DMS153 treated with DMSO at 0.1 percent for 48 hours (cell line): ENCODE results near the gene SLAMF7.
A peak's percentile ranks its signal among the peaks of the same experiment; 100 is the strongest.
"Not testable (repeated sequence)": the region's sequence is repeated elsewhere in the genome, so short reads cannot be mapped to it uniquely, and the experiment has no call there.

Experiments used
- DNase-seq: peaks from one replicate; lab custom pipeline; 2025; ENCODE audit not compliant: unreplicated experiment; lab: John Stamatoyannopoulos, UW

The SLAMF7 gene

DNA sequence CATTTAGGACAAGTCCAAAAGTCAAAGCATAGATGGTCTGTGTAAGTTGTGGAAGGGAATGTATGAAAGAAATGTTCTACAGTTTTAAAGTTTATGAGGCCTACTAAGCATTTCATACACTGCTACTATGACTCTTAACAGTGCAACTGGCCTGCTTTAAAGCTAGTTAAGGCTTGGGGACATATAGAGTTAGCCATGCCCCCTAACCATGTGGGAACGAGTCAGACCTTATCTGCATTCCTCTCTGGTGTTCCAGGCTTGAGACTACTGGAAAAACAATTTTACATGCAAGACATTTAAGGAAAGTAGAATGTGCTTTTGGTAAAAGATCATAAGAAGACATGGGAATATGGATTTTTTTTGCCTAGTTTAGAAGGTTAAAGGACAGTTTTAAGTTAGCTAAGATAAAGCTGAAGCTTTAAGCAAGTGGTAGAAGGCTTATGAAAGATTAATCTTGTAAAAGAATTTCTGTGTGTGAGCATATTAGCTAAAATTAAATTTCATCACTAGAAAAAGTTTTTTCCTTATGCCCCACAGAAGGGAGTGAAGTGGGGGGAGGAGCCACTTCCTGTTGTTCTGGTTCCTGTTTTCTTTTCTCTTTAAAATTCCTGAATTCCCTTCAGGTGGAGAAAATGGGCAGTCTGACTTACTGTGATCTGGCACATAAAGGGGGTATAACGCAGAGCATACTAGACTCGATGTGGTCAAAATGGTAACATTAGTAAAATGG lies 18.5 kb upstream of the SLAMF7 start:
- no peak for DNase-seq

DNA sequence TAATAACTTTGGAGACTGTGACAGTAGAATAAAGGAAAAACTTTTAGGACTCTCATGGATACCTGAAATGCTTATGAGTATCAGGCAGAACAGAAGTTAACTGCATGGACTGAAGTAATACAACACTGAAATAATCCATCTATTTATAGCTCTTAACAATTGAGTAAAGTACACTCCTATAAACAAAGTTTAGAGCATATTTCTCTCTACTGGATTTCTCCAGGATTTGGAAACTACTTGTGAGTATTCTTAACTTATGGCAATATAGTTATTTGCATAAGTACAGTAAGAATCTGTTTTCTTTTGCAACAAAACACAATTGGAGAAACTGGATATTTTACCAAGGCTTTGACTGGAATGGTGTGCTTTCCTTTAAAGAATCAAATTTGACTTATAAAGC lies 17.6 kb upstream of the SLAMF7 start:
- no peak for DNase-seq

DNA sequence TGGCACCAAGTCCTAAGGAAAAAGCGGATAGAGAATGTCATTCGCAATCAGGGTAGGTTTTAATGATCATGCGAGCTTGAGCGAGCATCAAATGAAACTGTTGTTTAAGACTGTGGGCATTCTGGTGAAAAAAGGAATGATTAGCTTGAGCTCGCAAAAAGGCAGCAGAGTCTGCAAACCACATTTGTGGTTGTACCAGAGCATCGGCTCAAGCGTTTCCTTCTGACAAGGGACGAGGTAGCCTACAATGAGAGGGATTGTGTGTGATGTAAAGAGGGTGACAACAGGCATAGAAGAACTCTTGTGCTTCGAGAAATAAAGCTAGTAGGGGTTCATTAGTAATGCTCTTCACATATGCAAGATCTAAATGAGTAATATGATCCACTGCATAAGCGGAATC lies 16.3 kb upstream of the SLAMF7 start:
- no peak for DNase-seq

DNA sequence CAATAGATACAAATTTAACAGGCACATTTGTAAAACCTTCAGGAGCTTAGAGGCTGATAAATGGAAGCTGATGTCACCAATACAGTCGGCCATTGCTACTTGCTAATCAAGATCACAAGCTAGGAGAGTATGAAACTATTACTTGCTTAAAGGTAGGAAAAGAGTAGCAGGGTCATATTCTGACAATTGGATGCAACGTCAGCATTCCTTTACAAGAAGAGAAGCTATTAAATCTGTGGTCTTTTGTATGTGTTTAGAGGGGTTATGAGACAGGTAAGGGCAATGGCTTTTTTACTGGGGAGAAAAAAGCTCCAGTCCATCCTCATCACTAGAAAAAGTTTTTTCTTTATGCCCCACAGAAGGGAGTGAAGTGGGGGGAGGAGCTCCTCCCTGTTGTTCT lies 15.7 kb upstream of the SLAMF7 start:
- DNase-seq, result no peak

DNA sequence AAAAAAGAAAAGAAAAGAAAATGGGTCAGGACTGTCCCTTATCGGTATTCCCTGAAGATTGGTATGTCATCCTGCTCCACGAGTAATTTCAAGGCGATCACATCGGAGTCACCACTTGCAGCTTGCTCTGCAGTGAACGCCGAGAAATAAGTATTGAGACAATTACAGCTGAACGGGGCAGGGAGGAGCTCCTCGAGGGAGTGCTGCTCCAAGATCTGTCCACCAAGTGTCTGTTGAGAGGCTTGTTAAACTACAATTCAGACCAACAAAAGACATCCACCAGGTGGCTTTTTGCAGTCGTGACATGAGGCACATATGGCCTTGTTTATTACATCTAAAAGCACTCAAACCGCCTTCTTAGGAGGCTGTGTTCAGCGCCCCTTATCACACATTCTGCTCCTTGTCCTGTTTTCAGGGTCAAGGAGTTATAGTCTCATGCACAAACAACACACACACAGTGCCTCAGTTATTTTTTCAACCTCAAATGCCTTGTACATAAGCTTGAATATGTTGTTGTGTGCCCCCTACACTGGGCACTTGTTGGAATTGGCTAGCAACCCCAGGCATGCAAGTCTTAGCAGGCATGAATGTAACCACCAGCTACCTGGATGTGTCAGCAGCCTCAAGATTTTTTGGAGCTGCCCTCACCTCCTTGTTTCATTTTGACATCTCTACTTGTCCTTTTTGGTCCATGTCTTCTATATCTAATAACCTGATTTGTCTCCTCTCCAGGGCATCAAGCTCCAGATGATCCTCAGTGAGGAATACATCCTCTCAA lies 14.4 kb upstream of the SLAMF7 start:
- no peak for DNase-seq

DNA sequence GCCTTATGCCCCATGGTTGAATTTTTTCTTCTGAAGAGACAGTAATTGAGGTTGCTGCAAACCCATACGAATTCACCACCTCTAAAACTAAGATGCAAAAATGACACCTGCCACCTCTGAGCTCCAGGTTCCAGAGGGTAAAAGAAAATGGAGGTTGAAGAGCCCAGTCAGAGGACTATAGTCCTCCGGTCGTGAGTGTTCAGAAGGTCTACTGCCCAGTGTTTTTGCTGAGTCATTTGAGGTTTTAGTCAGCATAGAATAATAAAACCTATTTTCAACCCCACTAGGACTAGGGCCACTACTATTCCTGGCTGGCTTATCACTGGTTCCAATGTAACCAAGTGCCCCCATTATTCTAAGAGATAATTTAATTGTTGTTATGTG lies 12.9 kb upstream of the SLAMF7 start:
- no peak for DNase-seq

DNA sequence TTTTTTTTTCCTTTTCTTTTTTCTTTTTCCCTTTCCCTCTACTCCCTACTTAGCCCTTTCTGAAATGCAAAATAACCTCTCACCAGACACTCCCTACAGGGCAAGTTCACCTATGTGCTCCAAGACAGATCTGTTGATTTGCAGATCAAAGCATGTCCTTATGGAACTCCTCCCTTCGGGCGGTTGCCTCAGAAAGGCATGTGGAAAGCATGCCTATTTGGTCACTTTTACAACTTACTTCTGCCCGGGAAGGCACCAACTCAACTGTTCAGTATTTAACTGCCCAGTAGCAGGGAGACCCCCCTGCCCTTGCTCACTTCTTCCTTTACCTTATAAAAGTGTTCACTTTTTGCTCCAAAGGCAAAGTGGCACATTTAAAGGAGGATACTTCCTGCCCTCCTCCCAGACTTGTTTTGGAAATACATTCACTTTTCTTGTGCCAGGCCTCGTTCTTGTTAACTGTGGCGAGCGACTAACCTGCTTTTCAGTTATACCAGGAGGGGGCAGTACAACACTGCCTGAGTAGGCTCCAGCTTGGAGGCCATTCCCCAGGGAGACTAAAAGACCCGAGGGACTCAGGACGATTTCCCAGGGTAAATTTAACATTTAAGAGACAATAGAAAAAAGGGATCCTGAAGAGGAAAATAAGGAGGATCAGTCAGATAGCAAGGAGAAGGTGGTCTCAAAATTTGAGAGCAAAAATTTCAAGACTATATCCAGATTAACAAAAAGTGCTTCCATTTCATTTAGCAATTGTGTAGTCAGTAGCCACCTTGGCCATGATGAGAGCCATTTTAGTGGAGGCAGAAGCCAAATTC lies 12.3 kb upstream of the SLAMF7 start:
- DNase-seq, result peak; percentile 79

DNA sequence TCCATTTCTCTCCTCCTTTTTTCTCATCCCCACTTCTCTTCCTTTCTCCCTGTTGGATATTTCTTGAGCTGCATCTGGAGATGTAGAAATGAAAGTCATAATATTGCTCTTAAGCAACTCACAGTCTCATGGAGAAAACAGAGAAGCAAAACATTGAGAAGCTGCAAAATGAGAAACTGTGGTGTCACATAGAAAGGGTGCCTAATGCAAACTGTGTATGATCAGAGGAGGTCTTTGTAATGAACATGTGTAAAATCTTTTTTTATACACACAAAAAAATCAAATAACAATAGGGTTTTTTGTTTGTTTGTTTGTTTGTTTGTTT lies 11.8 kb upstream of the SLAMF7 start:
- DNase-seq, result no peak

DNA sequence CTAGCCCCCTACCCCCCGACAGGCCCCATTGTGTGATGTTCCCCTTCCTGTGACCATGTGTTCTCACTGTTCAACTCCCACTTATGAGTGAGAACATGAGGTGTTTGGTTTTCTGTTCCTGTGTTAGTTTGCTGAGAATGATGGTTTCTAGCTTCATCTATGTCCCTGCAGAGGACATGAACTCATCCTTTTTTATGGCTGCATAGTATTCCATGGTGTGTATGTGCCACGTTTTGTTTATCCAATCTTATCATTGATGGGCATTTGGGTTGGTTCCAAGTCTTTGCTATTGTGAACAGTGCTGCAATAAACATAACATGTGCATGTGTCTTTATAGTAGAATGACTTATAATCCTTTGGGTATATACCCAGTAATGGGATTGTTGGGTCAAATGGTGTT lies 7.5 kb upstream of the SLAMF7 start:
- not testable (repeated sequence) for DNase-seq

DNA sequence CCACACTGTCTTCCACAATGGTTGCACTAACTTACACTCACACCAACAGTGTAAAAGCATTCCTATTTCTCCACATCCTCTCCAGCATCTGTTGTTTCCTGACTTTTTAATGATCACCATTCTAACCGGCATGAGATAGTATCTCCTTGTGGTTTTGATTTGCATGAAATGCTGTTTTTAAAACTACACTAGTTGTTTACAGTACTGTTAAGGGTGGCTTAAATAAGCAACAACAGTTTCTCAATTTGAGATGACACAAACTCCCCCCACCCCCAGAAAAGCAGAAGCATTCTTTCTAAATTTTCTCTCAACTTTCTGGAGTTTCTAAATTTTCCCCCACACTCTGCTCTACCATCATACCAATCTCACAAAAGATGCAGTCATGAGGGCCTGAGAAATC lies 7.1 kb upstream of the SLAMF7 start:
- no peak for DNase-seq

DNA sequence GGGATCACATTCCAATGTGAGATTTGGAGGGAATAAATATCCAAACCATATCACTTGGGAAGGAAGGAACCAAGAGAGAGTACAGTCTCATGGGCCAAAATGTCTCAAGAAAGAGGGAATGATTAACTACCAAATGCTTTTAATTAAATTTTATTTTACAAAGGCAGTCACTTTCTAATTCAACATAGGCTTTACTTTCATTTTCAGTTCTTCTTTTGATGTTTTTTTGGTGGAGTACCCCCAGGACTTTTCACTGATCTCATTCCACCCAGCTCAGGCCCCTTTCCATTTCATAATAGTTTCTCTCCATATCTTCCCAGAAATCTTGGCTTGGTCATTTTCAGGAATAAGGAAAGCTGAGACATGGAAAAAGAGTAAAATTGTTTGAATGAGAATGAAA lies 5.1 kb upstream of the SLAMF7 start:
- DNase-seq, result no peak

DNA sequence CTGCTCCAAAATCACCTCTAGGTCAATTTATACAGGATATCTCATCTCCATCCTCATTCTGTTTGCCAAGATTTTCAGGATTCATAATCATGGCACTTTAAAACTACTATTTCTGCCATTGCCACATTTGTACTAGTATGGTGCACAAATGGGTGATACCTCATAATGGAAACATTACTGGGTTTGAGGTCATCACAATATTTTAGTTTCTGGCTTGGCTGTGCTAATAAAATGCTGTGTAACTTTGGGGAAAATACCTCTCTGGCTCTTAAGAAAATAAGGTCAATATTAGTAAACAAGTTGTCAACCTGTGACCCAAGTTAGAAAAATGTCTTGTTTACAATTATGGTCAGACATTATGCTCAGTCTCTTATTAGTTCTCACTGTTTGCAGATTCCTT lies 4.7 kb upstream of the SLAMF7 start:
- no peak for DNase-seq

DNA sequence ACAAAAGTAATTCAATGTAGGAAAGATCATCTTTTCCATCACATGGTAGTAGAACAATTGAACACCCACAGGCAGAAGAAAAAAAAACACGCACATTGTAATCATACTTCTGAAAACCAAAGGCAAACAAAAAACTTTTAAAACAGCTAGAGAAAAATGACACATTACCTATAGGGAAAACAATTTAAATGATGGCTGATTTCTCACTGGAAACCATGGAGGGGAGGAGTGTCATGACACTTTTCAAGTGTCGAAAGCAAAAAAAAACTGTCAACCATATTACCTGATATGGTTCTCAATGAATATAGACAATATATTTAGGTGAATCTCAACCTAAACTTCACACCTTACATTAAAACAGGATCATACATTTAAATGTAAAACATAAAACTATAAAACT lies 776 bp upstream of the SLAMF7 start:
- no peak for DNase-seq

DNA sequence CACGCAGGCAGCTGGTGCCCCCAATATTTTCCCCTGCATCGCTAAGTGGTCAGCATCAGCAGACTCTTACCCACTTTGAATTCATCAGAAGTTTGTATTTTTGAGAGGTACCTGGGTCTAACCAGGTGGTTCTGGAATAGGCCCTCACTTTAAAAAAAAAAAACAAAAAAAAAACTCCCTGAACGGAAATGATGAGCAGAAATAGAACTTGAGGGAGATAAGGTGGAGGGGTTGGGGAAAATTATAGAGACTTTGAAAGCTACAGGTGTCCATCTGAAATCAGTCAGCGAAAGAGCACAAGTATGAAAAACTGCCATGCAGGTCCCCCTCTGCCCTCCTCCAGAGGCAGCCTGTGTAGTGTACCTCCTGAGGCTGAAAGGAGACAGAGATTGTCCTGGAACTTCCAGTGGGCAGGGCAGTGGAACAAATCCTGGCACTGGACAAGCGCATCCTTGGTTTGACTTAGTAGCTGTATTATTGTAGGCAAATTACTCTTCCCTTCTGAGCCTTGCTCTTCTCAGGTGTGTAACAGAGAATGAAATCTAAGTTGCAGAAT lies 1.2 kb downstream of the SLAMF7 start:
- no peak for DNase-seq

DNA sequence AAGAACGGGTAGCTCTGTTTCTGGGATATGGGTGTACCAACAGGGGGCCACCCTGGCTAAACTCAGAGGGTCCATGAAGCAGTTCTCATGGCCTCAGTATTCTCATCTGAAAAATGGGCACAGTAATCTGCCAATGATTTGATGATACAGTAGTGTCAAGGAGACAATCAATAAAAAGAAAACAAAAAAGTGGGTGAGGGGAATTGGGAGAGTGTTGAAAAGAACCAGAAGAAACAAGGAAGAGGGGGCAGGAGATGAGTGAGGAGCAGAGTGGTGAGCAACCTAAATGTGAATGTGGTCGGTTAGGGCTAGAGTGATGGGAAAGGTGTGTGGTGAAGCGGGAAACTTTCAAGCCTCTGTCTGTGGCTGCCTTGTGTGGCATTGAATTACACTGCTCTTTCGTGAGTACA lies 2.0 kb downstream of the SLAMF7 start:
- DNase-seq, result no peak

DNA sequence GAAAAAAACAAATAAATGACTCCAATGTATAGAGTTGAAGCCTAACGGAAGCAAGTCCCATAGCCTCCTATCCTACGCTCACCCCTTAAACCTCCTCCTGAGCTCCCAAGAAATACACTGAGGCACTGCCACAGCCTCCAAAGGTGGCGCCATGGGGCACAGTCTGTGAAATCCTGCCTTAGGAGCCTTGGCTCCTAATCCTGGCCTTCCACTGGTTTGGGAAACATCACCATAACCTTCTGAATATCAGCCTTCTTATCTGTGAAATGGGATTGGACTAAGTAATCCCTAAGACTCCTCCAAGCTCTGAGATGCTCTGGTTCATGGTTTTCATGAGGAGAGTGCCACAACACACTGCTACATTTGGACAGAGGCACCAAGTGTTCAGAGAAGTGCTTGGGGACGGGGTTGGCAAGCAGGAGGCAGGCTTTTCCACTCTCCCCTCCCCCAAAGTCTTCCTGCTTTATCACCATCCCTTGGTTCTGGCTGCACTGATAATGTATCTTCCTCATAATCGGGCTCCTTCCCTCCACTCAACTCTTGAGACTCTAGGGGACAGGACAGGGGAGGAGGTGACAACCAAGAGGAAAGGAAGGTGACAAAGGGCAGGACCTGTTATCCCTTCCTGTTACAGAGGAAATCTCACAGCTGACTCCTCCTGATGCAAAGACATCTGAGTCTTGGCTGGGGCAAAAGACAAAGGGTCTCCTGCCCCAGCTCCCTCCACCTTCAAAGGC lies 2.7 kb downstream of the SLAMF7 start:
- no peak for DNase-seq

DNA sequence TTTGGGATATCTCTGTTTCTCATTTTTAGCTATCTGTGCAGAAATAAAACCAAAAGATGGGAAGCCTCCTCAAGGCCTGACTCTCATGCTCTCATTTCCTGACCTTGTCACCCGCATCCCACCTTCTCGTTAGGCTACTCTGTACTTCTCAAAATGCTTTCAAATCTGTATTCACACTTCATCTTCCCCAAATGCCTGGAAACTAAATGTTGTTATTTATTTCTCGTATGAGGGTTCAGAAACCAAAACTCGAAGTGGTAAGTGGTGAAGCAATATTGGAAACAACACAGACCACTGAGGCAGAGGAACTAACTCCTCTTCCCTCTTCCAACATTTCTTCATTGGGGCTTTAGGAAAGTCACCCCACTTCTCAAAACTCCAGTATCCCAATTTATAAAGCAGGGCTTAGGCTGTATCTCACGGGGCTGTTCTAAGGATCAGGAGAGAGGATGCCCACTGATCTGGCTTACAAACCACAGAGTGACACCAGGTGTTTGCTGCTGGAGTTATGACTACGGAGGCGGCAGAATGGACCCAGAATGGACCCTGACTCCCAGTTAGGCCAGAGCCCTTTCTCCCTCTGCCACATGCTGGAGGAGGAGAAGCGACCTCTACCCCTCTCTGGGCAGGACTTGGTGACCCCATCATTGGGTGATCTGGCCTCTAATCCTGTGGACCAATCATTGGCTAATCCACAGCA lies 3.5 kb downstream of the SLAMF7 start:
- no peak for DNase-seq

DNA sequence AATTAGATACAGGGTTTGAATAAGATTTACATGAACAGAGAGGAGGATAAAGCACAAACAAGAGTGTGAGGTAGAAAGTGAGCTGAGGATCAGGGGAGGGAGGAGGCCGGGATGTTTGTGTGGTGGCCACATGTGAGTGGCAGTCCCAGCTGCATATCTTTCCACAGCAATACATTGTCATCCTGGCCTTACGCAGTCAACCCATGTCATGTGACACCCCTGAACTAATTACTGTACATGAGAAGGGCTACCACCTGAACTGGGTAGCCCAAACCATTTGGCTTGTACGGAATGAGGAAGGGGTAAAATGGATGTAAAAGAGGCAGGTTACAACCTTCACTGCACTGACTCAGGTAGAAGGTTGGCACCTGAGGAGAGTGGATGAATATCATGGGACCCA lies 4.2 kb downstream of the SLAMF7 start:
- no peak for DNase-seq

DNA sequence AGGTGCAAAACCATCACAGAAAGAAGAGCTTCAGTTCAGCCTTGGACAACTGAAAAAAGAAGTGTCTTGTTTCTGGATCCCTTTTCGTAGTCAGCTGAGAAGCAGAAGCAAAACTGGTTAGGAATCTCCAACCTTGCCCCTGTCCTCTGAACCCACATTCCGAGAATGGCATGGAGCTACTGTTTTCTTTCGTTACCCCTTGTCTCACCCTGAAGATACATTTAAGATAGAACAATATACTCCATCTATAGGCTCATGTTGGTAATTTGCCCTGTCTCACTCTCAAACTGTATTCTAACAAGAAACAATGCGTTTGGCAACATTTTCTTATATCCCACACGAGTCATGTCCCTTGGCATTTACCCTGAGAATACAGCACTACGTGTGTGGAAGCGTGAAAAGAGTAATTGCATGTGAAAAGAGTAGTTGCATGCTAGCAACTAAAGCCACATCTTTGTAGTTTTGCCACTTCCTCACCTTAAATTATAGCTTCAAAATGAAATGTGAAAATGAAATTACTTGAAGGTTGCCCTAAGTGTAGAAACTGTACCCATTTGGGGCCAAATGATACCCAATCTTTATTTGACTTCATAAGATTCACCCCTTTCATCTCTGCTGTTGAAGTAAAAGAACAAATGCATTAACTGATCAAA lies 5.3 kb downstream of the SLAMF7 start:
- no peak for DNase-seq
